Superior temporal gyrus (tissue), 1 donor: ENCODE measurements around the gene TACC3.

ENCODE experiments used
- DNase-seq: peaks from one replicate; pipeline ENCODE4 v3.0.0-alpha.2; 2016; ENCODE audit errors: extremely low spot score

TACC3 gene

DNA sequence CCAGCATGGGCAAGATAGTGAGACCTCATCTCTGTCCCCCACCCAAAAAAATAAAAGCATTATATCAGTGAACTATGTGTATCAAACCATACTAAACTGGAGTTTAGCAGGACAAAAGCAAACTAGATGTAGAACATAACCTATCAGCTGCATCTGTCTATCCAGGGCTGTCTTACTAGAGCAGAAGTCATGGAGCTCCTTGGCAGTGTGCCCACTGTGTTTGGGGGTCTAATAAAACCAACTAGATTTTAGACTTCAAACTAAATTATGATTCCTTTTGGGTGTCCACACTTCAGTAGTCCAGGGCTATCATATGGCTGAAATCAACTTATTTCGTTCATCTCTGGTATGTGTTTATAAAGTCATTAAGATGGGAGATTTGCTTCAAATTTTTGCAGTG, 17.5 kb upstream of the TACC3 start:
- no peak for DNase-seq

DNA sequence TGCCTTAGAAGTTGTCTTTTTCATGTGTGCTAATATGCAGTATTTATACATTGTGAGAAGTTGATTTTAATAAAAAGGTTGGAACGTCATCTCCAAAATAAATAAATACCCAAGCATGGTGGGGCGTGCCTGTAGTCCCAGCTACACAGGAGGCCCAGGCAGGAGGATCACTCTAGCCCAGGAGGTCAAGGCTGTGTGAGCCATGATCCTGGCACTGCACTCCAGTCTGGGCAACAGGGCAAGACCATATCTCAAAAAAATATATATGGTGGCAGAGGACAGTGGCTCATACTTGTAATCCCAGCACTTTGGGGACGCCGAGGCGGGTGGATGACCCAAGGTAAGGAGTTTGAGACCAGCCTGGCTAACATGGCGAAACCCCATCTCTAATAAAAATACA, 15.6 kb upstream of the TACC3 start:
- no peak for DNase-seq

DNA sequence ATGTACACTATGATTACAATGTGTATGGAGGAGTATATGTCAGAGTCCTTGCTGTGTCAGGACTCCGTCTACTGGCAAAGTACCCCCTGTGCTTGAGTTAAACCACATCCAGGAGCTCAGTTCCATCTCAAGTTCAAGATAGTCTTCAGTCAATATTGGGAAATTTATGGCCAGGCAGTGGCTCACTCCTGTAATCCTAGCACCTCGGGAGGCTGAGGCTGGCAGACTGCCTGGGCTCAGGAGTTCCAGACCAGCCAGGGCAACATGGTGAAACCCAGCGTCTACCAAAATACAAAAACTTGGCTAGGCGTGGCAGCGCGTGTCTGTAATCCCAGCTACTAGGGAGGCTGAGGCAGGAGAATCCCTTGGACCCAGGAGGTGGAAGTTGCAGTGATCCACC, 15.0 kb upstream of the TACC3 start:
- no peak for DNase-seq

DNA sequence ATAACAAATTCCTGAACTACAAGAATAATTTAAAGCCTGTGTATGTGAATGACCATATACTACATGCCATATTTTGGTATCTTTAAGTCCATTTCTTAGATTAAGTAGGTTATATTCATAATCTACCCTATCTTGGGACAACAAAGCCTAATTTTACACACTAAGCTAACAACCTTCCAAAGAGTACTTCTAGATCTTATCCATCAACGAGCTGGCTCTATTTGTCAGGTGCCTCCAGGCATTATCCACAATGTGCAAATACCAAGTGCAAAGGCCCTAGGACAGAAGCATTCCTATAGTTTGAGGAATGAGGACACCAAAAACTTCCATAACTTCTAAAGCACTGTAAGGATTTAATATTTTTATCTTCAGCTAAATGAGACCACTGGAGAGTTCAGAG, 12.7 kb upstream of the TACC3 start:
- DNase-seq = no peak

DNA sequence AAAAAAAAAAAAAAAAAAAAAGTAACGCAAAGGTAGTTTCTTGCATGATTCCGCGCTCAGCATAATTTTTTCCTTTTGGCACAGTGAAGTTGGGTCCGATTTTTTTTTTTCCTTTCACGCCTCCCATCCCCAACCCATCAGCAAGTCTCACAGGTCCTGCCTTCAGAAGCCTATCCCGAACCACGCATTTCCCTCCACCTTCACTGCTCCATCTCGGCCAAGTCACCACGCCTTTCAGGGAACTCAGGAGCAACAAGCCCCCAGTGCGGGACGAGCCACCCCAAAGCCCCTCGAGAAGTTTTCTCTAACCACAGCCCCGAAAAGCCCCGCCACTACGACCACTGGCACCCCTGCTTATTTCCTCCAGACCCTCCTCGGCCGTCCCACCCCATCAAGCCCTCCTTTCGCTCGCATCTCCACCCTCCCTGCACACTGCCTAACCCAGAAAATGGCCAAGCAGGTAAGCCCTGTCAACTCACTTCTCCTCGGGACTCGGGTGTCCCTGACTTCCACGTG, 10.2 kb upstream of the TACC3 start:
- DNase-seq = no peak

DNA sequence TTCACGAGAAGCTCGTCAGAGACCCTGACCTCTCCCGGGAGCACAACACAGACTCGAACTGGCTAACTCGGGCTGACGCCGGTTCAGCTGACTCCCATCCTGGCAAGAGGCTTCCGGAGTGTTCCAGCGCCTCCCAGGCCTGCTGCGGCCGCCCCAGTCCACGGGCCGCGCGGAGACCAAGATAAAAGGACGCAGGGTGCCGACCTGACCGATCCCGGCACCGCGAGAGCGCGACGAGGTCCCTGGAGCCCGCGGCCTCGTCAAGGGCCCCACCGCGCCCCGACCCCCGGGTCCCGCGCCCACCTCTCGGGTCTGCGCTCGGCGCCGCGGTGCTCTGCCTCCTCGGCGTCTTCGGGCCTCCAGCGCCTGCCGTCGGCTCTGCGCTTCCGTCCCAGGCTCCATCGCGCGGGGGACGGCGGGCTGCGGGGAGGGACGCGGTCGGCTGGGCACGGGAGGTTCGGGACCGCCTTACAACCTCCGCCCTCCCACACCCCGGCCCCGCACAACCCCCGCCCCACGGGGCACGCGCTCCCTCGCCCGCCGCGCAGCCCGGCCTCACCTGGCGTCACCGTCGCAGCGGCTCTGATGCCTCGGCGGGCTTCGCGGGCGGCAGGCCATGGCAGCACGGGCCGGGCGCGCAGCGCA, 9.6 kb upstream of the TACC3 start:
- peak; percentile 38 for DNase-seq

DNA sequence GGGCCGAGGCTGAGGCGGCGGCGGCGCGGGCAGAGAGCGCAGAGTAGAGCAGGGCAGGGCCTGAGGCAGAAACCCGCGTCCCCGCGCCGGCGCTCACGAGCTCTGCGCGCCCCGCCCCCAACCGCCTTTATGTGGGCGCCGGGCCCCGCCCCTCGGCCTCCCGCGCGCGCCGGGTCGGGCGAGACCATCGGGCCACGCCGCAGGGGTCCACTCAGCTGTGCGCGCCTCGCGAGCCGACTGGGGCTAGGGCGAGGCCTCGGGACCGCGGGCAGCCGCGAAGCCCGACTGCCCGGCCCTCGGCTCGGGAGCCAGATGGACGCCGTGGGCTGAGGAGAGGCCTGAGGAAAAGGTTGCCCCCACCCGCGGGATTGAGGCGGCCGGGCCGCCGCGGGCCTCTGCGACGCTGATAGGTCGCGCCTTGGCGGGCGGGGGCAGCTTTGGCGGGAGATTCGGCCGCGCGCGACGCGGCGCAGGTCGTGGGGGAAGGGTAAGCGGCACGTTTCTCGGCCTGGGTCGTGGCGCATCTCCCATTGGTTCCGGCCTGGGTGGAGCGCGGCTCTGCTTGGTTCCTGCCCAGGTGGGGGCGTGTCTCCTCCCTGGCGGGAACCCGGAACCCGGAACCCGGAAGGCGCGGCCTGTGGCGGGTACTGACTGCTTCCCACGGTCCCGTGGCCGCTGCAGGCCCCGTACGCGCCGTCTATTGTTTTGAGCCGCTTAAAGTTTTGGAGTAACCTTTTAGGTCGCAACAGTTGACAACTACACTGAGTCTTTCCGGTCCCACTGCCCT, 8.9 kb upstream of the TACC3 start, which contains the start of gene SLBP:
Gene SLBP (minus strand): TSS at position 104 of the 787 bp plus-strand sequence. CDS start 131 bp downstream, outside the sequence.
- peak; percentile 80 for DNase-seq

DNA sequence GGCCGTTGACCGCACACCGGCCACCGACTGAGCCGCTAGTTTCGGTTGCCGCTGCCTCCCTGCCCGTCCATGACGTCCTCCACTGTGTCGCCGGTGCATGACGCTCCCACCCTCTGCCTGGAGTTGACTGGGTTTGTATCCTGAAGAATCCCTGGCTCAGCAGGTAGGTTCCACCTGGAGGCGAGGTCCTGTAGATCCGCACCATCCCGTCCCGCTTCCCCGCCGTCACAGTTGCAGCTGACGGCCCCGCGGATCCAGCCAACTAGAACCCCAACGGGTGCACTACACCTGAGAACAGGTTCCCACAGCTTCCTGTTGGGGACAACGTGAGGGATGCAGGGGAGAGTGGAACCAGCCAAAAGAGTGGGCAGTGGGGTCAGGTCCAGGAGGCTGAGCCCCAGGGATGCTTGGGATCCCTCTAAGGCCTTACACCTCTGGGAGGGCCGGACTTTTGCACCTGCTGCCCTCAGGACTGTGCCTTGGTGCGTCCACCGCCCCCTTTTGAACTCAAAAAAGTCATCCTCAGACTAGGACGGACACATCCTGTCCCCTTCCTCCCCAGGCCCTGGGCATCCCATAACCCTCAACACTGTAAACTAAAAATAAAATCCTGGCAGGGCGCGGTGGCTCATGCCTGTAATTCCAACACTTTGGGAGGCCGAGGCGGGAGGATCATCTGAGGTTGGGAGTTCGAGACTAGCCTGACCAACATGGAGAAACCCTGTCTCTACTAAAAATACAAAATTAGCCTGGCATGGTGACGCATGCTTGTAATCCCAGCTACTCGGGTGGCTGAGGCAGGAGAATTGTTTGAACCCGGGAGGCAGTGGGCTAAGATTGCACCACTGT, 8.1 kb upstream of the TACC3 start:
- DNase-seq = no peak

DNA sequence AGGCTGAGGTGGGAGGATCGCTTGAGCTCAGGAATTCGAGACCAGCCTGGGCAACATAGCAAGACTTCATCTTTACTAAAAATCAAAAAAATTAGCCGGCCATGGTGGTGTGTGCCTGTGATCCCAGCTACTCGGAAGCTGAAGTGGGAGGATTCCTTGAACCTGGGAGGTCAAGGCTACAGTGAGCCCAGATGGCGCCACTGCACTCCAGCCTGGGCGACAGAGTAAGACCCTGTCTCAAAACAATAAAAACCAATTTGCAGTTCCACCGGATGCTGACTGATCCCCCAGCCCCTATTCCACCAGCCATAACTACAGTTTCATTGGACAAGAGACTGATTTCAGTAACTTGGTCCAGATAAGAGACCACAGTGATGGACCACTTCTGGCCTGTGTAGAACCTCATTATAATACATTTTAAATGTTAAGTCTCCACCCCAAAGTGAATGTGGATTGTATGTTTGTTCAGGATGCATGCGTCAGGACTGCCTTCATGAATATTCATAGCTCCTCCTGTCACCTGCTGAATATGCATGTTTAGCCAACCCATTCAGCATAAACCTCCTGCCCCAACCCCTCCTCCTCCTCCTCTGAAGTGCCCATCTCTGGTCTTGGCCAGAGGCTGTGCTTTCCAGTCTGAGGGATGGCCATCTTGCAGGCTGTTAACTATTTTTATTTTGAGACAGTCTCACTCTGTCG, 6.9 kb upstream of the TACC3 start:
- DNase-seq = no peak

DNA sequence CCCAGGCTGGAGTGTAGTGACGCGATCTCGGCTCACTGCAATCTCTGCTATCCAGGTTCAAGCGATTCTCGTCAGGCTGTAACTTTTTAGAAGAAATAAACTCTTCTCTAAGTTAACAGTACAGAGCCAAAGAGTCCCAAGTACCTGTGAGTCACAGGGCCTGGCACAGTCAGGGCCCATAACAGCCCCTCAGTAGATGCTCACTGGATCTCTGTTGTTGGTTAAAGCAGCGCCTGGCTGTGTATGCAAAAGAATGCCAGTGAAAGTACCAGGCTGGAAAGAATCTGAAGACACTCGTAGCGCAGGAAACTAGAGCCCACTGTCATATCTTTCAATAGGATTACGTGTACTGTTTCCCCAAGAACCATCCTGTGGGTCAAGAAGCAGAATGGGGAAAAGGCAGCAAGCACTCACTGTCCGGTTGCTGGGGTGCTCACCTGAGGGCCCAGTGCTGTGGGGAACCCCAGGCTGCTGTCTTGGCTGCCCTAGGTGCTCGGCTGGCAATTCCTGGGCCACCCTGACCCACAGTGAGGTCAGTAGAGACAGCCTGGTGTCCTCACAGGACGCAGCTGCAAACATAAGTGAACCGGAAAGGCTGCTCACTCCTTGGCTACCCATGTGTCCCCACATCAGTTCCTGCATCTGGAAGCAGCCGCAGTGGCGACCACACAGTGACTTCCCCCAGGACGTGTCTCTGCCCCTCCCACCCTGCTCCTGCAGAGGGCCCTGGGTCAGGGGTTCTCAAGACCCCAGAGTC, 6.1 kb upstream of the TACC3 start:
- DNase-seq = no peak

DNA sequence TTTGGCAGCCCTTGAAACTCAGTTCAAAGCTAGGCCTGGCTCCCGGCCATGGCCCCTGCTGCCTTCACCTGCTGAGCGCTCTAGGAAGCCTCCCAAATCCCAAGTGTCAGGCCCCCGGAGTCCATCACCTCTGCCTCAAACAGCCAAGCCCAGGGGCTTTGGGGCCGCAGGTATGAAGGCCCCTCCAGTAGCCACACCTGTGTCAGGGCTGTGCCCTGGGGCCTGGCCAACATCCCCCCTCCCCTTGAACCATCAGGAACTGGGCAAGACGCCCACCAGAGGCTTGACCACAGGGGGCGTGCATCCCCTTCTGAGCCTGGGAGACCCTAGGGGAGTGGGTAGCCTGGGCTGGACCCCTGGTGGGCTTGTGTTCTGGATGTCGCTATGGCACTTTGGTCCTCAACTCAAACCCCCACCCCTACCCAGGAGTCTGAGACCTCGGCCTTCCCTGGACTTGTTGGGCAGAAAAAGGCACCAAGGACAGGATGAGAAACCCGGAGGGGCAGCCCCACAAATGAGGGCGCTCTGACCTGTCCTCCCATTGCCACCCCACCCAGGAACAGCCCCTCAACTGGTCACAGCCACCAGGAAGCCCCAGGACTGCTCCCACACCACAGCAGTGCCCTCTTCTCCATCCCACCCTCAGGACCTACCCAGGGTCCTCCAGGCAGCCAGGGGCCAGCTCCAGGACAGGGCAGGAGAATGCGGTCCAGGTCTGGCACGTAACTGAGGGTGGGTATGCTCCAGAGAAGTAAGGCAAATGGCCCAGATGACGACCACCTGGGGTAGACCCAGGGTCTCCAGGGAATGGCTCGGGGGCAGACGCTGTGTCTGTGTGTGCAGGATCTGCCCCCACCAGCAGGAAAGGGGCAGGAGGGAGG, 5.0 kb upstream of the TACC3 start:
- no peak for DNase-seq

DNA sequence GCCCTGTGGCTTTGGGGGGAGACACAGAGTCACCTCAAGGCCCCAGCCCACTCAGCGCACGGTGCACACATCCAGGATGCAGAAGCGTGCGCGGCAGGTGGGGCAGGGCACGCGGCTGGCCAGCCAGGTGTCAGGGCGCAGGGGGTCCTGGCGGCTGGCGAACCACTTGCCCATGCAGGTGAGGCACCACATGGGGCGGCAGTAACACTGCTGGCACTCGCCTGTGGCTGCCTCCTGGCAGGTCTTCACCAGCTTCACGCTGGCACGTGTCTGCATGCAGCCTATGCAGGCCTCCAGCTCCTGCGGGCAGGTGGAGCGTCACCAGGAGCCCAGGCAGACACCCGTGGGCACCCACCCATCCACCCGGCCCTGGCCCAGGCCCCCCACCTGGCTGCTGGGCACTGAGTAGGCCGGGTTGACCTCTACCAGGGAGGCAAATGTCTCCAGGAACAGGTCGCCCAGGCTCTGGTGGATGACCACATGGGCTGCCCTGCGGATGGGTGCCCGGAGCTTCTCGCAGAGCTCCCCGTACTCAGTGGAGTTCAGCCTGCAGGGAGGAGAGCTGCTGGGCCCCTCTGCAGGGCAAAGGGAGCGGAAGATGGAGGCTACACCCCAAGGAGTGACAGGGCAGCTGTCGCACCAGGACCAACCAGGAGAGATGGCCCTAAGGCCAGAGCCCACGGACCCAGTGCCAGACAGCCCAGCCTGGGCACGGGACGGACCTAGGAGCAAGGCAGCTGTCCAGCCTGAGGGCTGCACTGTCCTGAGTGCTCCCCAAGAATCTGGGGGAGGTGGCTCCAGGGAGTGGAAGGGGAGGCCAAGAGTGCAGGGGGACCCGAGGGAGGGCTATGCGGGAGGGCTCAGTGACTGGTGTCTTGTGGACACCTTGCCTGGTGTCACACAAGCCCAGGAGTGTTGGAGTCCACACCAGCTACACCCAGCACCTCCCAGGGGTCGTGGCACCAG, 3.9 kb upstream of the TACC3 start:
- DNase-seq = no peak

DNA sequence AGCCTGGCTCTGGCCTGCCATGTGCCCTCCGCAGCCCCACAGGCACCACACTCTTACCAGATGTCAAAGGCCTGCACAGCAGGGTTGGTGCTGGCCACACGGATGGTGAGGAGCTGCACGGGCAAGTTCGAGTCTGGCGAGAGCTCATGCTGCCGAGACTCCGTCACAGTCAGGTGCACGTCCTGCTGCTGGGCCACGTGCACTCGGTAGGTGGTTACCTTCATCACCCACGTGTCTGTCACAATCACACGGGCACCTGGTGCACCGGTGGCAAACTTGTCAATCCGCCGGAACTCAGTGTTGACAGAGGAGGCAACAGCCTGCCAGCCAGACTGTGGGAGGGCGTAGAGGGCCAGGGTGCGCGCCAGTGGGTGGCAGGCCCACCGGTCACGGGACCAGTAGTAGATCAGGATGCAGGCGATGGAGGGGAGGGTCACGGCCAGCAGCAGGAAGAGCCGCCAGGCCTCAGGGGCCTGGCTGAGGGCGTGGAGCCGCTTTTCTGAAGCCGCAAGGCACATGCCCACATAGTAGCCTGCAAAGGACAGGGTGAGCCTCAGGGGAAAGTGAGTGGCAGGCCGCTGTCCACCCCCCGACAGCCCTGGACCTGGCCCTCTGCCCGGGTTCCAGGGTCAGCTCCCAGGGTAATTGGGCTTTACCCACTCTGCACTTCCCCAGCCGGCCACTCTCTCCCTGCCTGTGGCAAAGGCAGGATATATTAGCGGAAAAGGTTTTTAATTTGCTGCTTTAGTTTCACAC, 3.0 kb upstream of the TACC3 start:
- DNase-seq = no peak

DNA sequence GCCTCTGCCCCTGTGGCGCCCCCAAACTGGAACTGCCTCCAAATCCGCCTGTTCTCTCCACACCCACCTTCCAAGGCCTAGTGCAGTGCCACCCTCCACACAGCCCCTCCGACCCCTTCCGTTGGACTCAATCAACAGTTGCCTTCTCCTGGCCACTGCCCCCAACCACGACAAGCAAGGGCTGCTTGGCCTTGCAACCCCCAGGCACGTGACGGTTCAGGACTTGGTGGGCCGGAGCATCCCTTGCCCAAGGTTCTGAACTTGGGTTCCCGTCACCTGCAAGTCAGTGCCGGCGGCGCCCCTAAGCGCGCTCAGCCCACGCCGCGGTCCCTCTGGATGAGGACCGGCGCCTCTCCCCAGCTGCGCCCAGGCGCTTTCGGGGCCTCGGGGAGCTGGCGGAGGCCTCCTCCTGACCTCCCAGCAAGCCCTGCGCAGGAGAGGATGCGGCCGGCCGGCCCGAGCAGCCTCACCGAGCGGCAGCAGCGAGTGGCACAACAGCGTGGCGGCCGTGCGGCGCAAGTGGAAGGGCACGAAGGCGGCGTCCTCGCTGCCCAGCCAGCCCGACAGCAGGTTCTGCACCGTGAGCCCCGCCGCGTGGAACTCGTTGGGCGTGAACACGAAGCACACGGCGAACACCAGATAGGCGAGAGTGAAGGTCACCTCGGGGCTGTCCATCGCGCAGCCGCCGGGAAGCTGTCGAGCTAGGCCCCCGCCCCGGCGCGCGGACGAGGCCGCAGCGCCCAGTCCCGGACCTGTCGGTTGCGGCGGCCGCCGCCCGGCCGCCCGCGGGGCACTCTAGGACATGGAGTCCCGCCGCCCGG, 948 bp upstream of the TACC3 start:
- DNase-seq = no peak

DNA sequence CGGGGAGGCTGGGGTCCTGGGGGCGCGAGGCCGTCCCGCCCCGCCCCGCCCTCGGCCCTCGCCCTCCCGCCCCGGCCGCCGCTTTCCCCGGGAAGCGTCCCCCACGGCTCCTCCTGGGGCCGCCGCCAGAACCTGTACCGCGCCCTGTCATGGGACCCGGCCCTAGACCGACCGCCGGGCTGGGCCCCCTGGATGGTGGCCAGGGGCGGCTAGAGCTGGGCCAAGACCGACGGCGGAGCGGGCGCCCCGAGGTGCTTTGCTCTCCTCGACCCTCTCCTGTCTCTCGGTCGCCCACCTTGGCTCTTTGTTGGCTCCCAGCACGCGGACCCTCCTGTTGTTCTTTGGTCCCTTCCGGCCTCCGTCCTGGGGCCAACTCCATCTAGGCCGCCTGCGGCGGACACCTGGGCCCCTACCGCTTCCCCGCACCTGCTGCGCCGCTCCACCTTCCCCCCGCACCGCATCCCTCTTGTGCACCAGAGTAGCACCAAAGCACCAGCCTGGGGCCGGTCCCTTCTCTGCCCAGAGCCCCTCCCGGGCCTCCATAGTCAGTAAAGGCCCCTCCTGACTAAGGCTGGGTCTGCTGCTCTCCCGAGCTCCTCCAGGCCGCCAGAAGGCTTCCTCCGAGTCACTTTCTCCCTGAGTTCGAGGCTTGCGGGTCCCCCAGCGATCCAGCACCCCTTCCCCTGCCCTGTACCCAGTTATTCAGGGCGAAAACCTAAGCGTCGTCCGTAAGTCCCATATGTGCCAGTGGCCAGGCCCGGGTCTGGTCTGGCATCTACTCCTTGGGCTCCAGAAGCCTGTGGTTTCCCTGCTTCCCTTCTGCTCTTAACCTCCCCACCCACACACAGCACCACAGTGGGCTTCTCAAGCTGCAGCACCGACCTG, 587 bp downstream of the TACC3 start:
- DNase-seq = no peak

DNA sequence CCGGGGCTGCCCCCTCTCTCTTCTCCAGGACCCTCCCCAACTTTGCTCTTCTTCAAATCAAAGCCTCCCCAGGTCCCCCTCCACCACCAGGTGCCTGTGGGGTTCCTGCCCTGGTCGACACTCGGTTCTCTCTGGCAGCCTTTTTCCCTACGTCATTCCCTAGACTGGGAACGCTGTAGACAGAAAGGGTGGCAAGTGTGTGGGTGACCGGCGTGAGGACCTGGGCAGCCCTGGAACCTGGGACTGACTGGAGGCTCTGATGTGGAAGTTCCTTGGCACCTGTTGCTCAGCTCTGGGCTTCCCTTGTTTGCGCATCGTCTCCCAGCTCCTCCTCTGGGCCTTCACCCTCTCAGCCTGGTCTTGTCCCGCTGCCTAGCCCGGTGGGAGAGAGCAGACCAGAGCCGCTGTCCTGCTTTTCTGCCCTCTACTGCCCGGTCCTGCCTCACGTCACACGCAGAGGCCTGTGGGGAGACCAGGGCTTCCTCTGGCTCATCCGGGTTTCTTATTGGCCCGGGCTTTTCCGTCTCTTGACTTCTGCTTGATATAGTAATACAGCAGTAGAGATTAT, 1.3 kb downstream of the TACC3 start:
- no peak for DNase-seq
